Tibial artery (tissue), 4 donors: Measurements from ENCODE around the gene TEKT2.

Experiments
- DNase-seq, 2 donors: peaks; one replicate each; pipeline ENCODE4 v3.0.0-alpha.2; 2019
- H3K27ac ChIP-seq, 2 donors: fragments of 200-600 bp; sonication (generic) in 1 of 2; 1 replicate in 1 of 2; 2 replicates in 1 of 2; pipeline ENCODE4 v1.5.1; 2018 to 2019; ENCODE audit warnings: mild to moderate bottlenecking in 1 of 2
- H3K27me3 ChIP-seq, 2 donors: fragments of 200-600 bp; sonication (generic) in 1 of 2; one replicate each; pipeline versions ENCODE4 v1.5.1 to v1.6.0; 2016 to 2019
- H3K36me3 ChIP-seq, 3 donors: fragments of 200-600 bp; sonication (generic) in 2 of 3; one replicate each; pipeline ENCODE4 v1.5.1; 2016 to 2019; ENCODE audit warnings: mild to moderate bottlenecking in 2 of 3
- H3K4me1 ChIP-seq, 4 donors: fragments of 200-600 bp; sonication (generic) in 2 of 4; 1 replicate in 3 of 4; 2 replicates in 1 of 4; pipeline ENCODE4 v1.5.1; 2016 to 2019
- H3K4me3 ChIP-seq, 2 donors: fragments of 200-600 bp; sonication (generic) in 1 of 2; 1 replicate in 1 of 2; 2 replicates in 1 of 2; pipeline ENCODE4 v1.5.1; 2018 to 2019; ENCODE audit warnings: mild to moderate bottlenecking in 2 of 2
- H3K9me3 ChIP-seq, 3 donors: fragments of 200-600 bp; sonication (generic) in 1 of 3; one replicate each; pipeline ENCODE4 v1.5.1; 2016 to 2019
- intact Hi-C: fragments of 100-400 bp; cut with DNase I; formaldehyde crosslinking; loops from one replicate; pipeline ENCODE4 v1.15.0; 2023; ENCODE audit warnings: low total_unique reads
- TF ChIP-seq, protein P1 (sequence below), 2 experiments: fragments of 200-600 bp in 1 of 2; fragments of 450-650 bp in 1 of 2; IDR thresholded peaks; one replicate each; pipeline ENCODE4 v1.5.1; 2017 to 2019; ENCODE audit warnings: antibody characterized with exemption in 2 of 2, mild to moderate bottlenecking in 1 of 2, moderate library complexity in 1 of 2

The TEKT2 gene

DNA sequence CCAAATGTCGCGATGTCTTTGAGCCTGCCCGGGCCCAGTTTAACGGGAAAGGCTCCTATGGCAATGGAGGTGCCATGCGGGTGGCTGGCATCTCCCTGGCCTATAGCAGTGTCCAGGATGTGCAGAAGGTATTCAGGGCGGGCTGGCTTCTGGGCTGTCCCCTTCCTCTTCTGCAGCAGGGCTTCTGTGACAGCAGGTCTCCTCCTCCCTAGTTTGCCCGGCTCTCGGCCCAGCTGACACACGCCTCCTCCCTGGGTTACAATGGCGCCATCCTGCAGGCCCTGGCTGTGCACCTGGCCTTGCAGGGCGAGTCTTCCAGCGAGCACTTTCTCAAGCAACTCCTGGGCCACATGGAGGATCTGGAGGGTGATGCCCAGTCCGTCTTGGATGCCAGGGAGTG, 7.8 kb downstream of the TEKT2 start:
- DNase-seq, result peak in 1 of 2 donors; percentile 63
- Histone ChIP-seq H3K9me3 (no peaks in the 10 kb centered on the region), H3K36me3 (peaks cover 31 to 60% (median 42%) of the 10 kb centered on the region in 3 donors), H3K27me3 (peaks cover 0 to 4% of the 10 kb centered on the region in 2 donors), H3K4me3 (no peak overlapping the region), H3K27ac (no peak overlapping the region), H3K4me1 (peaks cover 0 to 52% (median 33%) of the 10 kb centered on the region in 4 donors)
- TF ChIP-seq, protein P1, sequence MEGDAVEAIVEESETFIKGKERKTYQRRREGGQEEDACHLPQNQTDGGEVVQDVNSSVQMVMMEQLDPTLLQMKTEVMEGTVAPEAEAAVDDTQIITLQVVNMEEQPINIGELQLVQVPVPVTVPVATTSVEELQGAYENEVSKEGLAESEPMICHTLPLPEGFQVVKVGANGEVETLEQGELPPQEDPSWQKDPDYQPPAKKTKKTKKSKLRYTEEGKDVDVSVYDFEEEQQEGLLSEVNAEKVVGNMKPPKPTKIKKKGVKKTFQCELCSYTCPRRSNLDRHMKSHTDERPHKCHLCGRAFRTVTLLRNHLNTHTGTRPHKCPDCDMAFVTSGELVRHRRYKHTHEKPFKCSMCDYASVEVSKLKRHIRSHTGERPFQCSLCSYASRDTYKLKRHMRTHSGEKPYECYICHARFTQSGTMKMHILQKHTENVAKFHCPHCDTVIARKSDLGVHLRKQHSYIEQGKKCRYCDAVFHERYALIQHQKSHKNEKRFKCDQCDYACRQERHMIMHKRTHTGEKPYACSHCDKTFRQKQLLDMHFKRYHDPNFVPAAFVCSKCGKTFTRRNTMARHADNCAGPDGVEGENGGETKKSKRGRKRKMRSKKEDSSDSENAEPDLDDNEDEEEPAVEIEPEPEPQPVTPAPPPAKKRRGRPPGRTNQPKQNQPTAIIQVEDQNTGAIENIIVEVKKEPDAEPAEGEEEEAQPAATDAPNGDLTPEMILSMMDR (IDR thresholded peaks at IDR 0.05), result no peak
- intact Hi-C loops, result no loop called here

GRCh38 chr1:36092166-36092797, 8.4 kb downstream of the TEKT2 start:
- Histone ChIP-seq H3K27me3 (peaks cover 0 to 3% of the 10 kb centered on the region in 2 donors), H3K9me3 (no peaks in the 10 kb centered on the region), H3K4me3 (no peak overlapping the region), H3K27ac (no peak overlapping the region), H3K36me3 (peaks cover 31 to 65% (median 42%) of the 10 kb centered on the region in 3 donors), H3K4me1 (peaks cover 0 to 52% (median 33%) of the 10 kb centered on the region in 4 donors)
- peak in 1 of 2 donors; percentile 42 for DNase-seq
- TF ChIP-seq, protein P1 (IDR thresholded peaks at IDR 0.05), result no peak
- intact Hi-C loops, result no loop called here

DNA sequence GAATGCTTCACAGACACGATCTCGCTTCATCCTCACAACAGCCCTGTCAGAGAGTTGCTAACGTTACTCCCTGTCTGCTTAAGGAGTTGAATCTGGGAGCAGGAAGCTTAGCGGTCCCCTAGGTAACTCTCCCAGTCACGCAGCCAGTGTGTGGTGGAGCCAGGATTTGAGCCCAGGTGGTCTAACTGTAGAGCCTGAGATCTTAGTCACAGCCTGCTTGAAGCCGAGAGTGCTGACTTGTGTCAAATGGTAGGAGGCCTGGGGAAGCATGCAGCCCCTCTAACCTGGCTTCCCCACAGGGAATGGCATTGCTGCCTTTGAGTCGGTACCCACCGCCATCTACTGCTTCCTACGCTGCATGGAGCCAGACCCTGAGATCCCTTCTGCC, 8.9 kb downstream of the TEKT2 start:
- Histone ChIP-seq H3K27ac (no peak overlapping the region), H3K27me3 (no peaks in the 10 kb centered on the region), H3K36me3 (peaks cover 31 to 71% (median 42%) of the 10 kb centered on the region in 3 donors), H3K4me3 (no peak overlapping the region), H3K9me3 (no peaks in the 10 kb centered on the region), H3K4me1 (peaks cover 0 to 51% (median 33%) of the 10 kb centered on the region in 4 donors)
- DNase-seq, result peak in 1 of 2 donors; percentile 58
- intact Hi-C loops, result no loop called here
- TF ChIP-seq, protein P1 (IDR thresholded peaks at IDR 0.05), result no peak

GRCh38 chr1:36093226-36093625, 9.3 kb downstream of the TEKT2 start:
- TF ChIP-seq, protein P1 (IDR thresholded peaks at IDR 0.05), result no peak
- Histone ChIP-seq H3K4me1 (peaks cover 0 to 47% (median 32%) of the 10 kb centered on the region in 4 donors), H3K27ac (no peak overlapping the region)

GRCh38 chr1:36093929-36094328, 10.0 kb downstream of the TEKT2 start:
- Histone ChIP-seq H3K27ac (peak overlapping the region in 1 of 2 donors; percentile 8), H3K36me3 (peaks cover 31 to 82% (median 42%) of the 10 kb centered on the region in 3 donors), H3K9me3 (no peaks in the 10 kb centered on the region), H3K27me3 (no peaks in the 10 kb centered on the region), H3K4me3 (no peak overlapping the region), H3K4me1 (peaks cover 0 to 44% (median 29%) of the 10 kb centered on the region in 4 donors)
- TF ChIP-seq, protein P1 (IDR thresholded peaks at IDR 0.05), result no peak
- peak in 1 of 2 donors; percentile 65 for DNase-seq
- intact Hi-C loops, result no loop called here

More at GRCh38 chr1:36093226-36093625, 9.3 kb downstream of the TEKT2 start:
- Histone ChIP-seq H3K27me3 (no peaks in the 10 kb centered on the region), H3K4me3 (no peak overlapping the region), H3K9me3 (no peaks in the 10 kb centered on the region), H3K36me3 (peaks cover 31 to 75% (median 42%) of the 10 kb centered on the region in 3 donors)
- intact Hi-C loops, result no loop called here
- DNase-seq, result peak in 1 of 2 donors; percentile 60
